Lower lobe of right lung (tissue), 2 donors: ENCODE data around the gene PAK2. TPM values are rescaled to one million over a fixed set of nuclear protein-coding genes. Genes with fewer than 3 reads are reported as not detected.
"Not testable (repeated sequence)": the region's sequence is repeated elsewhere in the genome, so short reads cannot be mapped to it uniquely, and the experiment has no call there.

Experiments used
- ATAC-seq, 2 donors: fragments of 200-7000 bp; cut with Tn5 transposase; one replicate each; pipeline ENCODE4 v1.9.1; 2020 to 2022; ENCODE audit warnings: mild to moderate bottlenecking in 2 of 2, moderate library complexity in 2 of 2
- DNase-seq: peaks from one replicate; pipeline ENCODE4 v3.0.0-alpha.2; 2020
- H3K27ac ChIP-seq: fragments of 200-600 bp; one replicate; pipeline ENCODE4 v1.8.0; 2022
- H3K27me3 ChIP-seq: fragments of 200-600 bp; one replicate; pipeline ENCODE4 v1.8.0; 2022; ENCODE audit warnings: low read depth
- H3K36me3 ChIP-seq: fragments of 200-600 bp; one replicate; pipeline ENCODE4 v1.8.0; 2022; ENCODE audit warnings: mild to moderate bottlenecking
- H3K4me1 ChIP-seq: fragments of 200-600 bp; one replicate; pipeline ENCODE4 v1.8.0; 2022
- H3K4me3 ChIP-seq: fragments of 200-600 bp; one replicate; pipeline ENCODE4 v1.8.0; 2022; ENCODE audit warnings: mild to moderate bottlenecking
- H3K9me3 ChIP-seq: fragments of 200-600 bp; one replicate; pipeline ENCODE4 v1.8.0; 2022
- CTCF ChIP-seq: fragments of 200-600 bp; IDR thresholded peaks from one replicate; pipeline ENCODE4 v1.8.0; 2022; ENCODE audit warnings: antibody characterized with exemption, mild to moderate bottlenecking
- intact Hi-C: fragments of 100-400 bp; cut with DNase I; formaldehyde crosslinking; loops from one replicate; pipeline ENCODE4 v1.11.0; 2022
- total RNA-seq: library from RNA; stranded (reverse); fragmentation: NEBNext Ultra II Directional; extraction: Animal tissue kit (Norgen Biotek cat#: 25700); gene quantifications from one replicate; pipeline ENCODE4 v1.2.1, GENCODE V29; 2021
- donor health status: DM: no; HTN: yes; CAD: no; lungs with severe emphysema.

PAK2 gene
- total RNA-seq, 1 donor from 2014 or later: 80.7 TPM

GRCh38 chr3:196804773-196805172 is 65.1 kb downstream of the PAK2 start:
- Histone ChIP-seq H3K36me3 (peaks cover 83% of the 10 kb centered on the region), H3K27me3 (no peaks in the 10 kb centered on the region), H3K9me3 (no peaks in the 10 kb centered on the region), H3K4me1 (no peaks in the 10 kb centered on the region), H3K4me3 (no peak overlapping the region), H3K27ac (no peak overlapping the region)
- intact Hi-C loops: no loop called here
- no peak for TF ChIP-seq CTCF
- ATAC-seq: no peak
- no peak for DNase-seq

GRCh38 chr3:196810963-196811581 is 71.4 kb downstream of the PAK2 start:
- ATAC-seq: no peak
- Histone ChIP-seq H3K27ac (no peak overlapping the region), H3K27me3 (no peaks in the 10 kb centered on the region), H3K36me3 (peaks cover 92% of the 10 kb centered on the region), H3K4me1 (no peaks in the 10 kb centered on the region), H3K4me3 (no peak overlapping the region), H3K9me3 (no peaks in the 10 kb centered on the region)
- TF ChIP-seq CTCF: no peak
- DNase-seq: no peak
- intact Hi-C loops: no loop called here

GRCh38 chr3:196812853-196813252 is 73.2 kb downstream of the PAK2 start:
- Histone ChIP-seq H3K27me3 (no peaks in the 10 kb centered on the region), H3K27ac (no peak overlapping the region), H3K9me3 (no peaks in the 10 kb centered on the region), H3K36me3 (peaks cover 92% of the 10 kb centered on the region), H3K4me1 (no peaks in the 10 kb centered on the region), H3K4me3 (no peak overlapping the region)
- DNase-seq: no peak
- intact Hi-C loops: no loop called here
- ATAC-seq: no peak
- no peak for TF ChIP-seq CTCF

- Histone ChIP-seq H3K4me3 (no peak overlapping the region), H3K36me3 (peaks cover 92% of the 10 kb centered on the region), H3K27me3 (no peaks in the 10 kb centered on the region), H3K4me1 (no peaks in the 10 kb centered on the region), H3K27ac (no peak overlapping the region), H3K9me3 (no peaks in the 10 kb centered on the region)
- intact Hi-C loops: no loop called here
- DNase-seq (no peak), ATAC-seq (no peak)
- TF ChIP-seq CTCF: no peak
These were observed 74.2 kb downstream of the PAK2 start for GRCh38 chr3:196813903-196814302.

GRCh38 chr3:196821806-196822355 is 82.2 kb downstream of the PAK2 start:
- Histone ChIP-seq H3K4me3 (no peak overlapping the region), H3K4me1 (no peaks in the 10 kb centered on the region), H3K27me3 (no peaks in the 10 kb centered on the region), H3K27ac (no peak overlapping the region), H3K36me3 (peaks cover 97% of the 10 kb centered on the region), H3K9me3 (no peaks in the 10 kb centered on the region)
- TF ChIP-seq CTCF: no peak
- intact Hi-C loops: no loop called here
- DNase-seq (no peak), ATAC-seq (no peak)

- H3K4me1 ChIP-seq, DNase-seq, intact Hi-C loops, H3K27ac ChIP-seq, ATAC-seq, H3K27me3 ChIP-seq, H3K9me3 ChIP-seq, H3K4me3 ChIP-seq: not testable (repeated sequence)
- H3K36me3 ChIP-seq: peaks cover 66% of the 10 kb centered on the region
These were observed 90.0 kb downstream of the PAK2 start for GRCh38 chr3:196829651-196830050.
